Measurements from ENCODE around the gene PAPLN.

DNA sequence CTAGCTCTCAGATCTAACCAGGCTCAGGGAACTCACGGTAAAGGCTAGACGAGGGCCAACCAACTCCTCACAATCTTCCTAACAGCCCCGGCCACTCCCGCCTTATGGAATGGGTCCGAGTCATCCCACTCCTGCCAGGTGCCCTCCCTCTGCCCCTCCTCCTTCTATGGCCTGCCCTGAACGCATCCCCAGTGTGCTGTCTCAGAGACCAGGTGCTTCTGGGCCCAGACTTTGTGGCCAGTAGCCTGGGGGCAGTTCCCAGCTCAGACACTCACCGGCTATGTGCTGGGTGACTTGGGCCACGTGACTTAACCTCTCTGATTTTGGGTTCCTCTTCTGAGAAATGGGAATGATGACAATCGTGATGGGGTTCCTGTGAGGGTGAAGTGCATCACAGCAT lies 22.5 kb downstream of the PAPLN start:
- no peak for TF ChIP-seq POLR2A (IDR thresholded peaks at IDR 0.05; ENCODE audit: low read length)
- TF ChIP-seq GATA1 (IDR thresholded peaks at IDR 0.05; ENCODE audit: low read depth, low read length), result no peak

All from erythroblast (primary cell).